GM12878 (cell line): ENCODE measurements around the gene DIP2C. TPM values are rescaled to one million over a fixed set of nuclear protein-coding genes. Genes with fewer than 3 reads are reported as not detected.
"Not testable (repeated sequence)": the region's sequence is repeated elsewhere in the genome, so short reads cannot be mapped to it uniquely, and the experiment has no call there.

Source experiments
- ATAC-seq: fragments of 200-7000 bp; cut with Tn5 transposase; 3 replicates; pipeline ENCODE4 v1.9.1; 2020; ENCODE audit warnings: mild to moderate bottlenecking, moderate library complexity
- BruUV-seq: library from RNA; stranded (reverse); fragments of 400-500 nt; replicated peaks from 2 replicates; lab custom pipeline; 2021; lab: Mats Ljungman, UMichigan
- CTCF ChIA-PET: fragments of 300-600 bp; sonication (Branson Sonifier 250); formaldehyde crosslinking; extraction: SDS; loops from one replicate; lab custom pipeline; 2021; ENCODE audit warnings: inconsistent platforms; lab: Yijun Ruan, JAX
- POLR2A ChIA-PET: fragments of 350-600 bp; formaldehyde crosslinking; extraction: SDS; loops from one replicate; lab custom pipeline; 2021; ENCODE audit warnings: inconsistent platforms; lab: Charles Lee
- RAD21 ChIA-PET: fragments of 300-600 bp; sonication (Branson Sonifier 250); formaldehyde crosslinking; loops from one replicate; lab custom pipeline; 2023; ENCODE audit warnings: antibody characterized with exemption; ENCODE audit not compliant: unreplicated experiment; lab: Charles Lee
- SMC1A ChIA-PET: fragments of 300-600 bp; sonication (Branson Sonifier 250); formaldehyde crosslinking; loops from one replicate; lab custom pipeline; 2023; ENCODE audit not compliant: unreplicated experiment, uncharacterized antibody; lab: Charles Lee
- DNase-seq: peaks from one replicate; pipeline ENCODE4 v3.0.0-alpha.2; 2011; ENCODE audit warnings: low read depth, low spot score
- FAIRE-seq: peaks from 3 replicates; lab custom pipeline; 2011; peaks lifted over from hg19 to GRCh38; lab: Jason Lieb, UNC
- H2AFZ ChIP-seq: 2 replicates; pipeline ENCODE4 v1.6.0; 2011; ENCODE audit warnings: low read depth, low read length, control low read depth; ENCODE audit not compliant: control insufficient read depth
- H3K27ac ChIP-seq: 2 replicates; pipeline ENCODE4 v1.5.1; 2011; ENCODE audit warnings: control low read depth; ENCODE audit not compliant: control insufficient read depth, insufficient read depth
- H3K27me3 ChIP-seq, 2 experiments: replicated peaks in 1 of 2; 2 replicates each; pipeline versions ENCODE4 v1.6.0 to v1.6.1; 2011; ENCODE audit warnings: low read length in 1 of 2; ENCODE audit not compliant: control insufficient read depth in 2 of 2, insufficient read depth in 2 of 2
- H3K36me3 ChIP-seq, 2 experiments: 2 replicates each; pipeline ENCODE4 v1.5.1; 2011; ENCODE audit warnings: low read length in 1 of 2; ENCODE audit not compliant: control insufficient read depth in 2 of 2, insufficient read depth in 2 of 2
- H3K4me1 ChIP-seq: 2 replicates; pipeline ENCODE4 v1.6.1; 2011; ENCODE audit warnings: mild to moderate bottlenecking, low read length, moderate library complexity, mixed read lengths; ENCODE audit not compliant: control insufficient read depth, insufficient read depth
- H3K4me2 ChIP-seq: 2 replicates; pipeline ENCODE4 v1.6.0; 2011; ENCODE audit warnings: control low read depth; ENCODE audit not compliant: control insufficient read depth, insufficient read depth
- H3K4me3 ChIP-seq: fragments of 200-600 bp; sonication (generic); 2 replicates; pipeline ENCODE4 v1.5.1; 2016
- H3K79me2 ChIP-seq: 2 replicates; pipeline ENCODE4 v1.6.0; 2011; ENCODE audit warnings: low read length; ENCODE audit not compliant: control insufficient read depth, insufficient read depth
- H3K9ac ChIP-seq: 2 replicates; pipeline ENCODE4 v1.8.0; 2011; ENCODE audit warnings: low read length, control low read depth, mixed read lengths; ENCODE audit not compliant: control insufficient read depth, insufficient read depth
- H3K9me3 ChIP-seq: replicated peaks from 3 replicates; pipeline ENCODE4 v1.5.1; 2011; ENCODE audit warnings: mild to moderate bottlenecking, low read length; ENCODE audit not compliant: control insufficient read depth, insufficient read depth
- H4K20me1 ChIP-seq: 2 replicates; pipeline ENCODE4 v1.6.0; 2011; ENCODE audit not compliant: control insufficient read depth, insufficient read depth
- STAT1 ChIP-seq: fragments of 450-650 bp; conservative IDR thresholded peaks from 2 replicates; pipeline ENCODE4 v1.6.1; 2014; ENCODE audit warnings: antibody characterized with exemption, mild to moderate bottlenecking
- WGBS: methylation state at CpG from one replicate; pipeline ENCODE4 v1.1.6; 2016; ENCODE audit warnings: low lambda C conversion rate; ENCODE audit not compliant: insufficient replicate concordance, insufficient coverage; ENCODE audit errors: missing lambda C conversion rate; 5-methylcytosine and 5-hydroxymethylcytosine counted together
- in situ Hi-C: fragments of 300-500 bp; cut with MboI; formaldehyde crosslinking; loops from 9 replicates; pipeline ENCODE4 v1.14.3; 2018; ENCODE audit warnings: mixed read lengths
- intact Hi-C: fragments of 100-400 bp; cut with micrococcal nuclease; formaldehyde crosslinking; loops from one replicate; pipeline ENCODE4 v1.14.2; 2022; ENCODE audit not compliant: unreplicated experiment
- polyA plus RNA-seq, 11 experiments: library from polyadenylated mRNA; depleted of rRNA in 4 of 11; unstranded in 6 of 11; stranded (reverse) in 5 of 11; fragments of >200 nt; fragmentation: Nextera tagmentation in 4 of 11; fragmentation: Illumina TruSeq in 1 of 11; extraction: Ambion mirVana in 4 of 11; extraction: Trizol in 1 of 11; gene quantifications; 1 replicate in 1 of 11; 2 replicates in 10 of 11; pipeline versions ENCODE4 v1.2.1 to v1.2.3, GENCODE V29; 2011 to 2016; ENCODE audit warnings: inconsistent platforms in 2 of 11, missing spikeins in 2 of 11, low read depth in 1 of 11
- total RNA-seq, 4 experiments: library from RNA; depleted of rRNA in 3 of 4; stranded (reverse); fragments of >200 nt in 3 of 4; fragmentation: Illumina TruSeq in 1 of 4; extraction: Trizol in 1 of 4; gene quantifications; 2 replicates each; pipeline versions ENCODE4 v1.2.1 to v1.2.3, GENCODE V29; 2013 to 2021

Gene DIP2C
- total and polyA plus RNA-seq, 10 of the 15 experiments (the other 5 are each of a cell fraction or from before 2014, with no cell fraction given) = 0.01 to 0.10 (median 0.06) TPM

- DNase-seq, H3K4me1 ChIP-seq, intact Hi-C loops, H3K27me3 ChIP-seq, H3K4me2 ChIP-seq, H3K9ac ChIP-seq, H3K9me3 ChIP-seq, ATAC-seq, H4K20me1 ChIP-seq, BruUV-seq, SMC1A ChIA-PET, in situ Hi-C loops, POLR2A ChIA-PET, FAIRE-seq, RAD21 ChIA-PET, H3K4me3 ChIP-seq, H3K79me2 ChIP-seq, H3K27ac ChIP-seq, H3K36me3 ChIP-seq, CTCF ChIA-PET, H2AFZ ChIP-seq: not testable (repeated sequence)
- 95% methylated on average over 10 of the region's 51 CpGs for WGBS
Measured at GRCh38 chr10:632155-632806, 57.2 kb downstream of the DIP2C start.

GRCh38 chr10:631266-631665, 58.2 kb downstream of the DIP2C start:
- CTCF ChIA-PET = no interaction called here
- BruUV-seq = no TSS peak
- H3K9me3 ChIP-seq = no peaks in the 10 kb centered on the region; the same call in 2 of the 3 replicates
- H3K4me3 ChIP-seq = no peak overlapping the region
- no peak overlapping the region for H3K9ac ChIP-seq
- intact Hi-C loops = no loop called here
- POLR2A ChIA-PET = no interaction called here
- H2AFZ ChIP-seq = no peak overlapping the region
- H3K27ac ChIP-seq = no peak overlapping the region
- no peak for ATAC-seq
- no peaks in the 10 kb centered on the region for H3K36me3 ChIP-seq
- FAIRE-seq = no peak
- no peaks in the 10 kb centered on the region; a peak in 1 of 4 replicates for H3K27me3 ChIP-seq
- RAD21 ChIA-PET = no interaction called here
- no peaks in the 10 kb centered on the region for H3K79me2 ChIP-seq
- no peak for DNase-seq
- H3K4me1 ChIP-seq = no peaks in the 10 kb centered on the region
- no peak overlapping the region for H3K4me2 ChIP-seq
- 58% methylated on average over 11 of the region's 11 CpGs for WGBS
- in situ Hi-C loops = no loop called here
- no peak for TF ChIP-seq STAT1
- H4K20me1 ChIP-seq = no peaks in the 10 kb centered on the region
- SMC1A ChIA-PET = no interaction called here
